ENCODE data around the gene KRTAP5-2. TPM values are rescaled to one million over a fixed set of nuclear protein-coding genes. Genes with fewer than 3 reads are reported as not detected.
"Not testable (repeated sequence)": the region's sequence is repeated elsewhere in the genome, so short reads cannot be mapped to it uniquely, and the experiment has no call there.

Gene KRTAP5-2
- polyA plus RNA-seq, 12 donors: 0.23 TPM; not detected in 11

DNA sequence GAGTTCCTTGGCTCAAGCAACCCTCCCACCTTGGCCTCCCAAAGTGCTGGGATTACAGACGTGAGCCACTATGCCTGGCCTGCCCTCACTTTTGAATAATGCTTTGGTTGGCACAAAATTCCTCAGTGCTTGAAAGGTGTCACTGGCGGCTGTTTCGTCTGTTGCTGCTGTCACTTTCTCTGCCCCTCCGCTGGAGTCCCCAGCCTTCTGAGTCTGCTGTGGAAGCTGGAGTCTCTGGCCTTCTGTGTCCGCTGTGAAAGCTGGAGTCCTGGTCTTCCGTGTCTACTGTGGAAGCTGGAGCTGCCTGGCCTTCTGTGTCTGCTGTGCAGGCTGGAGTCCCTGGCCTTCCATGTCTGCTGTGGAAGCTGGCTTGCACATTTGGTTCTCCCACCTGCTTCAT, 8.1 kb downstream of the KRTAP5-2 start:
- no peak for DNase-seq

DNA sequence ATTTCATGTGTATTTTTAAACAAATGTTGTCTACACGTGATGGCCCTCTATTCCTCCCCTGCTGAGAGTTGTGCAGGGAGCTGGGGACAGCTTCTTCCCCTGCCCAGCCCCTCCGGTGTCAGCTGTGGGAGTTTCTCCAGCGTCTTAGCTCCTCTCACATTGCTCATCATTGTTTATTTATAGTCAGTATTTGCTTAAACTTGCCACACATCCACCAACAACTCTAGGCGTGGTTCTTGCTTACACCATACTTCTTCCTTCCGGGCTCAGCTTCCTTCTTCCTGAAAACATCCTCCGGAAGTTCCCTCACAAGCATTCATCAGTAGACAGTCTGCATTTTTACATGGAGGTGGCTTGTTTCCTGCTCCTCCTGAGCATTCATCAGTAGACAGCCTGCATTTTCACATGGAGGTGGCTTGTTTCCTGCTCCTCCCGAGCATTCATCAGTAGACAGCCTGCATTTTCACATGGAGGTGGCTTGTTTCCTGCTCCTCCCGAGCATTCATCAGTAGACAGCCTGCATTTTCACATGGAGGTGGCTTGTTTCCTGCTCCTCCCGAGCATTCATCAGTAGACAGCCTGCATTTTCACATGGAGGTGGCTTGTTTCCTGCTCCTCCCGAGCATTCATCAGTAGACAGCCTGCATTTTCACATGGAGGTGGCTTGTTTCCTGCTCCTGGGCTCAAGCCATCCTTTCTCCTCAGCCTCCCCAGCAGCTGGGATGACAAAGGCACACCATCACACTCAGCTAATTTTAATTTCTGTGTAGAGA, 8.7 kb downstream of the KRTAP5-2 start:
- DNase-seq: not testable (repeated sequence)

DNA sequence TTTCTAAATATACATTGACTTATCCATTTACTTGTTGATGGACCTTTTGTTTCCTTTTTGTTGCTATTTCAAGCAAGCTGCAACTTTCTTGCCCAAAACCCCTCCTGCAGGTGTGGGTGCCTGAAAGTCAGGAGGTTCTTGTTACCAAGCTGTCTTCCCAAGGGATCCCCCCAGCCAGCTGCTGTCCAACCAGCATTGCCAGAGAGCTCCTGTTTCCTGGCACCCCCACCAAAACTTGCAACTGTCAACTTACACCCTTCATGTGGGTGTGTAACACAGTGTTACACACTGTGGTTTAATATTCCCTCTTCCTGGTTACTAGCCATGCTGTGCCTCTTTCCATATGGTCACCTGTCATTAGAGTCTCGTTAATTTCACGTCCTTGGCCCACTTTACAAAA, 11.4 kb downstream of the KRTAP5-2 start:
- no peak for DNase-seq

DNA sequence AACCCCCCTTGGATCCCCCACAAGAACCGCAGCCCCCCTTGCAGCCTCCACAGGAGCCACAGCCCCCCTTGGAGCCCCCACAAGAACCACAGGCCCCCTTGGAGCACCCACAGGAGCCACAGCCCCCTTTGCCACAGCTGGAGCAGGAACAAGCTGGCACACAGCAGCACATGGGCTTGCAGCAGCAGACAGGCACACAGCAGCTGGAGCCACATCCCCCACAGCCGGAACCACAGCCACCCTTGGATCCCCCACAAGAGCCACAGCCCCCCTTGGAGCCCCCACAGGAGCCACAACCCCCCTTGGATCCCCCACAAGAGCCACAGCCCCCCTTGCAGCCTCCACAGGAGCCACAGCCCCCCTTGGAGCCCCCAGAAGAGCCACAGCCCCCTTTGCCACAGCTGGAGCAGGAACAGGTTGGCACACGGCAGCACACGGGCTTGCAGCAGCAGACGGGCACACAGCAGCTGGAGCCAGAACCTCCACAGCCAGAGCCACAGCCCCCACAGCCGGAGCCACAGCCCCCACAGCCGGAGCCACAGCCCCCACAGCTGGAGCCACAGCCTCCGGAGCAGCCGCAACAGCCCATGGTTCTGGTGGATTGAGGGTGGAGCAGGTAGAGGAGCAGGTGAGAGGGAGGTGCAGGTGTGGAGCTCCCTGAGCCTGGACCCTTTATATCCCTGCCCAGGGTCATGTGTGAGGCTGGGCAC, 13.3 kb downstream of the KRTAP5-2 start, which contains the start of gene KRTAP5-1:
TSS of gene KRTAP5-1 (minus strand) at position 623 of the 710 bp plus-strand sequence. CDS start at position 589, 34 bp downstream.
- DNase-seq: not testable (repeated sequence)

DNA sequence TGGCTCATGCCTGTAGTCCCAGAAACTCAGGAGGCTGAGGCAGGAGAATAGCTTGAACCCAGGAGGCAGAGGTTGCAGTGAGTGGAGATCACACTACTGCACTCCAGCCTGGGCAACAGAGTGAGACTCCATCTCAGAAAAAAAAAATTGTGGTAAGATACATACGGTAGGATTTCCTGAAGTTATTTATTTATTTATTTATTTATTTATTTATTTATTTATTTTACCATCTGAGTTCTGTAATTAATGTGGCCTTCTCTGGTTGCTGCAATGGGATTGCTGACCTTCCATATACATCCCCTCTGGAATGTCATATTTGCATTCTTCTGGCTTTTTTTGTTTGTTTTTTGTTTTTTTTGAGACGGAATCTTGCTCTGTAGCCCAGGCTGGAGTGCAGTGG, 15.2 kb downstream of the KRTAP5-2 start:
- not testable (repeated sequence) for DNase-seq

DNA sequence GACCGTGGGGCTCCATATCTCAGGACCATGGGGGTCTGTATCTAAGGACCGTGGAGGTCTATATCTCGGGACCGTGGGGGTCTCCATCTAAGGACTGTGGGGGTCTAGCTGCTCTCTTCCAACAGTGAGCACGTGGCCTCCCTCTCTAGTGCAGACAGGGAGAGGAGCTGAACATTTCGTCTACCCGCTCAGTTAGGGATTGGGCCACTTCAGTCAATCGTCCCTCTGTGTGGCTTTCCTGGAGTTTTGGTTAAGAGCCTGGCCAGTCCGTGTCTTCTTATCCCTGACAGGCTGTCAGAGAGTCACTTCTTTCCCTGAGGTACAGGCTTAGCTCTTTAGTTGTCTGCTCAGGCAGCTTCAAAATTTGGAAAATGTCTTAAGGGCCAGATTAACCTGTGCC, 16.1 kb downstream of the KRTAP5-2 start:
- no peak for DNase-seq

DNA sequence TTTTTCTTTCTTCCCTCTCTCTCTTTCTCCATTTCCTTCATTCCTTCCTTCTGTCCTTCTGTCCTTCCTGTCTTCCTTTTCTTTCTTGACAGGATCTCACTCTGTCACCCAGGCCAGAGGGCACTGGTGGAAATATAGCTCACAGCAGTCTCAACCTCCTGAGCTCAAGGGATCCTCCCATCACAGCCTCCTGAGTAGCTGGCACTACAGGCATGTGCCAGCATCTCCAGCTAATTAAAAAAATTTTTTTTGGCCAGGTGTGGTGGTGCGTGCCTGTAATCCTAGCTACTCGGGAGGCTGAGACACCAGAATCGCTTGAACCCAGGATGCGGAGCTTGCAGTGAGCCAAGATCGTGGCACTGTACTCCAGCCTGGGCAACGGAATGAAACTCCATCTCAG, 21.3 kb downstream of the KRTAP5-2 start:
- DNase-seq: no peak

DNA sequence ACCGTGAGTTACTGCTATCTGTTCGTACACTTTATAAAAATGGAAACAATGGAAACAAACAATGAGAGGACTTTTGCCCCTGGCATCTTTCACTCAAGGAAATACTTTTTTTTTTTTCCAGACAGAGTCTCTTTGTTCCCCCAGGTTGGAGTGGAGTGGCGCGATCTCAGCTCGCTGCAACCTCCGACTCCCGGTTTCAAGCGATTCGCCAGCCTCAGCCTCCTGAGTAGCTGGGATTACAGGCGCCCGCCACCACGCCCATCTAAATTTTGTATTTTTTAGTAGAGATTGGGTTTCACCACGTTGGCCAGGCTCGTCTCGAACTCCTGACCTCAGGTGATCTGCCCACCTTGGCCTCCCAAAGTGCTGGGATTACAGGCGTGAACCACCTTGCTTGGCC, 22.3 kb downstream of the KRTAP5-2 start:
- DNase-seq: not testable (repeated sequence)

DNA sequence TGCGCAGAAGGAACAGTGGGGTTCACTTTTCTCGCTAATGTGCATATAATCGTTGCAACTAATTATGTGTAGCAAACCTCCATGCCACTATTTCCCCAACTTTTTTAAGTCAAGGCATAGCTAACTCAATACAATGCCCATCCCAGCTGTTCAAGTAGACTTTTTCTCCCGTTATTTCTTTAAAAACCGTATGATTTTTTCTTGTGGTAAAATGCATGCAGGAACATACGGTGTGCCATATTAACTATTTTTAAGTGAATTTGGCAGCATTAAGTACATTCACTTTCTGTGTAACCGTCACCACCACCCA, 23.2 kb downstream of the KRTAP5-2 start:
- no peak for DNase-seq

DNA sequence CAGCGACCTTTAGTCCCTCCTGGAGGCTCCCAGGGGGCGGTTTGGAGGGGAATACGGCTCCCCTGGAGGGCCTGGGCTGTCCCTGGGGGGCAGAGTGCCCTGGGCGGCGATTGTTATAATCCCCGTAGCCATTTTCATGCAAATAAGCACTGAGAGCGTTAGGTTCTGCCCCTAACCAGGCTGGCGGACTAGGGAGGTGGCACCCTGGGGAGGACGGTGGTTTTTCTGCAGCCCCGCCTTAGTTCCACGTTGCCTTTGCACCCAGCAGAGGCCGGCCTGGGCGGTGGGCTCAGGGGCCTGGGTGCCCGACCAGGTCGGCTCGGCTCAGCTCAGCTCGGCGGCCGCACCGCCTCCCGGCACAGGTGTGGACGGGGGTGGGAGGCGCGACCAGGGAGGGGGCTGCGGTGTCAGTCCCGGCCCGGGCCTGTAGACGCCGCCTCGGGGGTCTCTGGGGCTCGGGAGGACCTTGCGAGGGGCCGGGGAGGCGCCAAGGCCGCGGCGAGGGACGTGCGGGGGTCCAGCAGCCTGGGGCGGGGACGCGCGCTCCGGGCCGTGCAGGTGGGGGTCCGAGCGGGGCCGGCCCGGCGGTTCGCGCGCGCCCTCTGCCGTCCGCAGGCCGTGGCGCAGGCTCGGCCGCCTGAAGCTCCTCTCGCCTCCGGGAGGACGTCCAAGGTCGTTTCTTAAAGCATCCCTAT, 23.7 kb downstream of the KRTAP5-2 start:
- no peak for DNase-seq

DNA sequence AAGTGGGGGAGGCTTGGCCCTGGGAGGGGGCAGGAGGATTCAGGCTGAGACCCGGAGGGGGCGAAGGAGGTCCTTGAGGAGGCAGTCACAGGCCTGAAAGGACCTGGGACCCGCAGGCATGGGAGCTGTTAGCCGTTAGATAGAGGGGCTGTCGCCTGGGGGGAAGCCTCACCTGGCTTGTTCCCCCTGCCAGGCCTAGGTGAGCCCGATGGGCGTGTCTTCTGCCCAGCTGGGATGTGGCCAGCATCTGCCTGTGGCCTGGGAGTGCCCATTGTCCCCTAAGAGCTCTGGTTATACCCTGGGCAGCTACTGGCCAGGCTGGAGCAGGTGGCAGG, 24.2 kb downstream of the KRTAP5-2 start:
- DNase-seq: no peak

DNA sequence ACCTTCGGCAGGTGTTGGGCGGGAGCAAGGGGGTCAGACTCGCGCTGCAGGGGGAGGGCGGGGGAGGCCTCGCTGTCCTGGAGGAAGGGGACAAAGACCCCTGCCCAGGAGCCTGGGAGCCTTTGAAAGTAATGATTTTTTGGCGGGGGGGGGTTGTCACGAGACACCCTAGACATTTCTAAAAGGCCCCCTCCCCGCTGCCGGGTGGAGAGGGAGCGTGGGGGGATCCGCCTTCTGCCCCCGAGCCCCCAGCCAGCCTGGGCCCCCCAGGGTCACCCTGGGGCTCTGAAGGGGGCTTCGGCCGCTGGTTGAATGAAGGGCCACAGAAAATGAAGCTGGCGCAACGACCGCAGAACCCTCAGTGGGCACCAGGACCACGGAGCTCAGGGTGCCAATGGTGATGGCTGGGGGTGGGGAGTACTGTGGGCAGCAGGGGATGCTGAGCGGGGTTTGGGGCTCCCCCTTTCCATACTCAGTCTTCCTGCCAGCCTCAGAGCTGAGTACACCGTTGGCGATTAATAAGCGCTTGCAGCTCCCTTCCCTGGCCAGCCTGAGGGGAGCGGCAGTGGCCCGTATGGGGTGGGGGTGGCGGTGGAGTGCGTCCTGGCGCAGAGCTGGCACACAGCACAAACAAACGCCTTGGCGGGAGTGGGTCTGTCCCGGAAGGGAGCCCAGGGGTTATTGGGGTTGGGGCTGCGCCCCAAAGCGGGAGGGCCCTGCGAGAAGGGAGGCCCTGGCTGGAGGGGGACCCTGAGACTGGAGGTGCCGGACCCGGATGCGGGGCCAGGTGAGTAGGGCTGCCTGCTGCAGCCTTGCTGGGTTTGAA, 24.8 kb downstream of the KRTAP5-2 start:
- DNase-seq: no peak

DNA sequence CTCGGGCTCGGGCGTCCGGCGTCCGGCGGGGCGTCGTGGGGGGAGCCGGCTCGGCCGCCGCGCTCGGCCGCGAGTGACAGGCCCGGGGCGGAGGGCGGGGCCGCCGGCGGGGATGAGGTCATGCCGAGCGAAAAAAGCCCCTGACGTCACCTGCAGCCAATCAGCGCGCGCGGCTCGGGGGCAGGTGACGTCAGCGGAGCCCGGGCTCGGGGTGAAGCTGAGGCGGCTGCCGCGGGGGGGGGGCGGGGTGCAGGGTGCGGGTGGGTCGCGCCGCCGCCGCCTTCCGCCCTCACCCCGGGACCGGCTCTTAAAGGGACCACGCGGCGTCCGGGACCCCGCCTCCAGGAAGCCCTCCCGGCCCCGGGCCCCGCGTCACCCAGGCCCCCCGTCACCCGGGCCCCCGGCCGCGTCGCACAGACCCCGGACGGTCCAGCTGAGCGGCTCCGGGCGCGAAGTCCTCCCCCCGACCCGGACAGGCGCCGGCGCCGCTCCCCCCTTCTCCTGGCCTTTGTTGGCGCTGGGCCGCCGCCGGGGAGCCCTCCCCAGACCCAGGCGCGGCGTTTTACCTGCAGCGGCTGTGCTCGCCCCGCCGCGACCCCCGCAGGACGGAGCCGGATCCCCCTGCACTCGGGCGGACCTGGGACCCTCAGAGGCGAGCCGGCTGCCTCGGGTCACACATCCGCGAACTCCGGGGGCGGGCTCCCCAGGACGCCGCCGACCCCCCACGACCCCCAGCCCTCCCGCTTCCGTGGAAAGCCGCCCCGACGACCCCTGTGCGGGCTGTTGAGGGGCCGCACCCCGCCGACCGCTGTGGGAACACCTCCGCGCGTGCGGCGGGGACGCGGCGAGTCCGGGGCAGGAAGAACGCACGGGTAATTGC, 25.7 kb downstream of the KRTAP5-2 start, which contains the start of gene DUSP8:
TSS of gene DUSP8 (minus strand) at position 75 of the 880 bp plus-strand sequence. CDS start 6,445 bp downstream, outside the sequence.
- DNase-seq: peak; percentile 90

DNA sequence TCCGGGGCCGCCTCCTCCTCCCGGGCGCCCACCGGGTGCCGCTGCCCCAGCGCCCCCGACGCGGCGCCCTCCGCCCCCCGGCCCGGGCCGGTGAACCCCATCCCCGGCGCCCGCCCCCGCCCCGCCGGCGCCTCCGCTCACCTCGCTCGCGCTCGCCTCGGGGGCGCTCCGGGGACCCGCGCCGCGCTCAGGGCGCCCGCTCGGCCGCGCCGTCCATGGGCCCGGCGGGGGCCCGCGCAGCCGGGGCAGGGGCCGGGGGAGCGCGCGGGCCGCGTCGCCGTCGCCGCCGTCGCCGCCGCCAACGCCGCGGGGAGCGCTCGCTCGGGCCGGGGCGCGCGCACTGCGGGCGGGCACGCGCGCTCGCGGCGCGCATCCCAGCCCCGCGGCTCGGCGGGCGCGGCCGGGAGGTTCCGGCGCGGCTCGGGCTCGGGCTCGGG, 26.3 kb downstream of the KRTAP5-2 start:
- no peak for DNase-seq

DNA sequence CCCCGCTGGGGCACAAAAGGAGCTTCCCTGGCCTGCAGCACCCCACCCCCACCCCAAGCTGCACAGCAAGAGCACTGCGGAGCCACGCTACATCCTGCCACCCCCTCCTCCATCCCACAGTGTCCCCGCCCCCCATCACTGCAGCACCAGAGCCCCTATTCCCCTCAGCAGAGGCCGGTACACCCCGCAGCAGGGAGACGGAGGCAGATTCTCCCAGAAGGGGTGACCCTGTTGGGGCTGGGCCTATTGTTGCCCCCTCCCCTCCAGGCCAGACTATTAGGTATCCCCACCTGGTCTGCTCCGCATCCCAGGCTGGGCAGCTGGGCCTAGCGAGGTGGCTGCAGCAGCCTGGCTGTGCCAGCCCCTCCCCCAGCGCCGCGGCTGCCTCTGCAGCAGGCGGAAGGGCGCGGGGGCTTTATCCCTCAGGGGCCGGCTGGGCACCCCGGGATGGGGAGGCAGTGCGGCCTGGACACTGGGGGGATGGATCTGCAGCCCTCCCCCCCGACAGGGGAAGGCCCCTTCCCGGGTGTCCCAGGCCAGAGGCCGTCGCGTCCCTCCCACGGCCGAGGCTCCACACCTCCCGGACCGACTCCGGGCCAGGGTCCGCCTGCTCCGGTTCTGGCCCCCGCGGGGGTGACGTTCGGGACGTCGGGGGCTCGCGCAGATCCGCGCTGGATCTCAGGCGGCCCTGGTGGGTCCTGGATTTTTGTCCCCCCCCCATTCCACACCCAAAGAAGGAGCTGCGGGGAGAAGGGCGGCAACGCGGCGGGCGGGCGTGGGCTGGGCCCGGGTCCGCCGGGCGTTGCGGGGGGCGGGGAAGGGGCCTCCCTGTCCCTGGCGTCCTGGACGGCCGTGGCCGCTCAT, 27.0 kb downstream of the KRTAP5-2 start:
- DNase-seq: no peak

DNA sequence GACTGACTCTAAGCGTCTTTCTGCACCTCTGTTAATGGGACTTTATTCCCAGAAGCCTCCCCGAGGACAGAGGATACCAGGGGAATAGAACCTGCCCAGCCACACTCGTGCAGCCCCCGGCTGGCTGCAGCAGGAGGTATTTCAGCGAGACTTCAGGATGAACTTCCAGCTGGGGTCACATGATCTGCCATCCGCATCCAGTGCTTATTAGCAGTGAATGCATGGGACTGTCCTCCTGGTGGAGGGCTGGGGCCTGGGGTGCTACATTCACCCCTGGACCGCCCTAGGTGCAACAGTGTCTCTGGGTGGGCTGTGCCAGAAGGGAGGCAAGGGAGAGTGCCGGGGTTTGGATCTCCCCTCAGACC, 27.6 kb downstream of the KRTAP5-2 start:
- DNase-seq: no peak

DNA sequence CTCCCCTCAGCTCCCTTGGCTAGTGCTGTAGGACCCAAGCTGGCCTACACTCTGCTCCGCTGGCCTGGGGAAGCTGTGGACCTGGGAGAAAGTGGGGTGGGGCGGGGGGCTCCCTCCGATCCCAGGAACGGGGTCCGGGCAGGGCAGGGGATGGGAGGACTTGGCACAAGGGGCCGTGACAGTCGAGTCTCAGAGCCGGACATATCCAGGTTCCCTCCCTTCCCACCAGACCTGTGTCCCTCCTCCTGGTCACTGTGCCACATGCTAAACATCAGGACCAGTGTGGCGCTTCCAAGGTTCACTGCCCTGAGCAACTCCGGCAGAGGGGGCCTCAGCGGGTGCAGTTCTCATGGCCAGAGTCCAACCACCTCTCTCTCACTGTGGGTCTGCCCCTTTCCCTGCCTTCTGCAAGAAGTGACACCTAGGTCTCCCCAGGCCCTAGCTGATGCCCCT, 28.1 kb downstream of the KRTAP5-2 start:
- no peak for DNase-seq

DNA sequence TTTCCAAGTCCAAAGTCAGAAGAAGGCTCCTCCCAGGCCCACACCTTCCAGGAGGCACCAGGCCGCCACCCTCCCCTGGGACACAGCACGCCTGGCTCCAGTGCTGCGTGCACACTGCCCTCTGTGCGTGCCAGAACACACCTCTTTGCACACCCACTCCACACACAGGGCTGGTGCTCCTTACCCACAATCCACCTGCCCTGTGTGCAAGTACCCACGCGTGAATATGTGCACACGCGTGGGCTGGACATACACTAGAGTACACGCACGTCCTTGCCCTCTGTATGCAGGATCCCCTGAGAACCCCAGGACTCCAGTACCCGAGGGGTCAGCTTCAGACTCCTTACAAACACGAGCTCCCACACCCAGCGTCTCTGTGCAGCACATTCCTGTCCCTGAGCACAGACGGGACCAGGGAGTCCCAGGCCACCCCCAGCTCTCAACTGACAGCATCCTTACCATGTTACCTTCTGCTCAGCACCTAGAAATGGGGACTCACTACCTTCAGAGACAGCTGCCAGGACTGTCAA, 28.8 kb downstream of the KRTAP5-2 start:
- no peak for DNase-seq

DNA sequence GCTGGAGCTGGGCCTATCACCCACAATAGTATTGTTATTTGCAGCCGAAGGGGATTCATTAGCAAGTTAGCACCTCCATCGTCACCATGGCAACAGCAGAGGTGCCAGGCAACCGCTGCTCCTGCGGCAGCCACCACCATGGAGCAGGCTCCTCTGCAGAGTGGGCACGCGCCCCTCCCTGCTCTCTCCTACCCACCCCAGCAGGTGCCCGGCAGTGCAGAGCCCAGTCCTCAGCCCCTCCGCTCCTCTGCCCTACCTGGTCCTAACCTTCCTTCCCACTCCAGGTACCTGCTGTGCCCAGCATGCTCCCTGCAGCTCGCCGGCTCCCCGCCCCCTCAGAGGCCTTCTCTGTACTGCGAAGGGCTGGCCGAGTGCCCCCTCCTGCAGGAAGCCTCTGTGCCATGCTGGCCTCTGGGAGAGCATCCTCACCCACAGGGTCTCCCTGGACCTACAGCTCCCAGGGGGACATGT, 29.6 kb downstream of the KRTAP5-2 start:
- no peak for DNase-seq

Data from muscle of arm (tissue), 12 donors.